IMR-90 (cell line): Measurements from ENCODE around the gene DPH7. TPM values are rescaled to one million over a fixed set of nuclear protein-coding genes. Genes with fewer than 3 reads are reported as not detected.

Experiments used
- ATAC-seq: fragments of 200-7000 bp; cut with Tn5 transposase; 2 replicates; pipeline ENCODE4 v1.9.1; 2020; ENCODE audit warnings: low read depth, mild to moderate bottlenecking, moderate library complexity
- BruUV-seq: library from RNA; stranded (reverse); fragments of 400-500 nt; replicated peaks from 2 replicates; lab custom pipeline; 2021; lab: Mats Ljungman, UMichigan
- CTCF ChIA-PET: fragments of 300-600 bp; formaldehyde crosslinking; extraction: SDS; loops from one replicate; lab custom pipeline; 2021; ENCODE audit warnings: antibody characterized with exemption; lab: Yijun Ruan, JAX
- POLR2A ChIA-PET: fragments of 300-600 bp; sonication (Branson Sonifier 250); formaldehyde crosslinking; loops from one replicate; lab custom pipeline; 2022; ENCODE audit warnings: antibody characterized with exemption; ENCODE audit not compliant: unreplicated experiment; lab: Charles Lee
- DNase-seq: peaks from one replicate; pipeline ENCODE4 v3.0.0; 2013
- H2AFZ ChIP-seq: replicated peaks from 2 replicates; pipeline ENCODE3; 2013; ENCODE audit warnings: low read length, mild to moderate bottlenecking; ENCODE audit not compliant: poor library complexity
- H2AK5ac ChIP-seq: 2 replicates; pipeline ENCODE4 v1.6.1; 2013; ENCODE audit warnings: low read depth, low read length, inconsistent platforms
- H2AK9ac ChIP-seq: replicated peaks from 2 replicates; pipeline ENCODE3; 2013; ENCODE audit warnings: mild to moderate bottlenecking, low read depth, low read length, moderate library complexity; ENCODE audit not compliant: poor library complexity
- H2BK120ac ChIP-seq: 2 replicates; pipeline ENCODE4 v1.6.1; 2013; ENCODE audit warnings: low read depth, low read length, inconsistent platforms
- H2BK15ac ChIP-seq: 3 replicates; pipeline ENCODE4 v1.6.1; 2013; ENCODE audit warnings: low read depth, low read length, inconsistent platforms
- H2BK20ac ChIP-seq: 2 replicates; pipeline ENCODE4 v1.6.1; 2013; ENCODE audit warnings: low read depth, mild to moderate bottlenecking, inconsistent platforms, low read length, moderate library complexity
- H2BK5ac ChIP-seq: 2 replicates; pipeline ENCODE4 v1.6.1; 2013; ENCODE audit warnings: mild to moderate bottlenecking, low read depth, low read length, inconsistent platforms; ENCODE audit not compliant: poor library complexity, severe bottlenecking
- H3K14ac ChIP-seq: replicated peaks from 2 replicates; pipeline ENCODE4 v1.6.1; 2013; ENCODE audit warnings: low read depth, low read length, inconsistent platforms
- H3K18ac ChIP-seq: 2 replicates; pipeline ENCODE4 v1.6.1; 2013; ENCODE audit warnings: low read depth, low read length, control low read depth
- H3K23ac ChIP-seq: 2 replicates; pipeline ENCODE4 v1.6.1; 2013; ENCODE audit warnings: low read depth, low read length, inconsistent platforms
- H3K27ac ChIP-seq: 2 replicates; pipeline ENCODE4 v1.5.1; 2013; ENCODE audit warnings: mild to moderate bottlenecking, control low read depth, low read length; ENCODE audit not compliant: insufficient read depth
- H3K27me3 ChIP-seq: 2 replicates; pipeline ENCODE4 v1.6.1; 2013; ENCODE audit warnings: low read length; ENCODE audit not compliant: control insufficient read depth, insufficient read depth
- H3K36me3 ChIP-seq: 2 replicates; pipeline ENCODE4 v1.6.1; 2013; ENCODE audit warnings: low read length, mixed read lengths; ENCODE audit not compliant: control insufficient read depth, insufficient read depth
- H3K4ac ChIP-seq: 2 replicates; pipeline ENCODE4 v1.6.1; 2013; ENCODE audit warnings: low read depth, low read length, inconsistent platforms
- H3K4me1 ChIP-seq: 2 replicates; pipeline ENCODE4 v1.6.1; 2013; ENCODE audit warnings: low read length, mixed read lengths; ENCODE audit not compliant: control insufficient read depth, insufficient read depth
- H3K4me2 ChIP-seq: 2 replicates; pipeline ENCODE4 v1.6.1; 2013; ENCODE audit warnings: low read depth, mild to moderate bottlenecking, control low read depth, low read length, moderate library complexity
- H3K4me3 ChIP-seq: 2 replicates; pipeline ENCODE4 v1.5.1; 2013; ENCODE audit warnings: low read depth, mild to moderate bottlenecking, control low read depth, low read length, moderate library complexity; ENCODE audit not compliant: insufficient read depth
- H3K56ac ChIP-seq: 2 replicates; pipeline ENCODE4 v1.6.1; 2013; ENCODE audit warnings: low read length, inconsistent platforms; ENCODE audit not compliant: insufficient read depth; ENCODE audit errors: extremely low read depth
- H3K79me1 ChIP-seq, 2 experiments: 2 replicates each; pipeline ENCODE4 v1.6.1; 2013; ENCODE audit warnings: low read length in 2 of 2, inconsistent platforms in 1 of 2, low read depth in 1 of 2
- H3K9ac ChIP-seq: 2 replicates; pipeline ENCODE4 v1.6.1; 2013; ENCODE audit warnings: low read depth, low read length, control low read depth
- H3K9me1 ChIP-seq: 2 replicates; pipeline ENCODE4 v1.6.1; 2013; ENCODE audit warnings: low read length, inconsistent platforms; ENCODE audit not compliant: insufficient read depth
- H3K9me3 ChIP-seq: 2 replicates; pipeline ENCODE4 v1.6.1; 2013; ENCODE audit warnings: low read length; ENCODE audit not compliant: control insufficient read depth, insufficient read depth
- H4K20me1 ChIP-seq: 2 replicates; pipeline ENCODE4 v1.6.1; 2013; ENCODE audit warnings: low read length, inconsistent platforms; ENCODE audit not compliant: insufficient read depth
- H4K5ac ChIP-seq: 2 replicates; pipeline ENCODE4 v1.6.1; 2013; ENCODE audit warnings: mild to moderate bottlenecking, low read depth, low read length, control low read depth
- H4K8ac ChIP-seq, 2 experiments: 2 replicates each; pipeline ENCODE4 v1.6.1; 2013; ENCODE audit warnings: low read depth in 2 of 2, low read length in 2 of 2, control low read depth in 1 of 2, inconsistent platforms in 1 of 2
- H4K91ac ChIP-seq: 2 replicates; pipeline ENCODE4 v1.6.1; 2013; ENCODE audit warnings: low read depth, low read length, inconsistent platforms; ENCODE audit not compliant: insufficient read depth
- CEBPB ChIP-seq: IDR thresholded peaks from 2 replicates; pipeline ENCODE4 v1.6.1; 2012; ENCODE audit warnings: low read depth, low read length, improper control_type of control experiment
- CHD1 ChIP-seq: IDR thresholded peaks from 2 replicates; pipeline ENCODE4 v1.6.1; 2012; ENCODE audit warnings: low read depth, low read length, improper control_type of control experiment
- FOS ChIP-seq: fragments of 150-350 bp; IDR thresholded peaks from 2 replicates; pipeline ENCODE4 v1.6.1; 2016; ENCODE audit warnings: low read depth, low read length
- MAZ ChIP-seq: IDR thresholded peaks from 2 replicates; pipeline ENCODE4 v1.6.1; 2012; ENCODE audit warnings: low read depth, mild to moderate bottlenecking, low read length, improper control_type of control experiment, moderate library complexity, borderline replicate concordance
- MXI1 ChIP-seq: IDR thresholded peaks from 2 replicates; pipeline ENCODE4 v1.6.1; 2012; ENCODE audit warnings: low read depth, mild to moderate bottlenecking, low read length, moderate library complexity, borderline replicate concordance
- NFE2L2 ChIP-seq: fragments of 150-350 bp; IDR thresholded peaks from 2 replicates; pipeline ENCODE4 v1.6.1; 2016; ENCODE audit warnings: low read depth, mild to moderate bottlenecking, low read length
- POLR2A ChIP-seq: IDR thresholded peaks from 2 replicates; pipeline ENCODE4 v1.6.1; 2012; ENCODE audit warnings: mild to moderate bottlenecking, low read depth, low read length
- RFX5 ChIP-seq: IDR thresholded peaks from 2 replicates; pipeline ENCODE4 v1.8.0; 2012; ENCODE audit warnings: low read depth, mild to moderate bottlenecking, low read length, moderate library complexity
- SMC3 ChIP-seq: fragments of 150-350 bp; IDR thresholded peaks from 2 replicates; pipeline ENCODE4 v1.6.1; 2016; ENCODE audit warnings: low read depth, mild to moderate bottlenecking, antibody characterized with exemption, low read length, moderate library complexity
- WGBS, 2 experiments: methylation state at CpG; one replicate each; pipeline versions ENCODE4 v1.1.5 to v1.1.7; 2013; ENCODE audit warnings: missing lambda C conversion rate in 2 of 2; ENCODE audit not compliant: insufficient read length in 1 of 2; ENCODE audit errors: extremely low coverage in 2 of 2; 5-methylcytosine and 5-hydroxymethylcytosine counted together
- dilution Hi-C: fragments of 300-500 bp; cut with HindIII; formaldehyde crosslinking; loops from one replicate; pipeline ENCODE4 v1.14.3; 2018; ENCODE audit warnings: low sequenced_read_pairs; ENCODE audit not compliant: unreplicated experiment
- in situ Hi-C: fragments of 300-500 bp; cut with MboI; formaldehyde crosslinking; loops from 3 replicates; pipeline ENCODE4 v1.14.3; 2019; ENCODE audit warnings: low sequenced_read_pairs, inconsistent platforms, mixed read lengths
- intact Hi-C: fragments of 100-400 bp; cut with micrococcal nuclease; formaldehyde crosslinking; loops from 2 replicates; pipeline ENCODE4 v1.10.0; 2022
- polyA plus RNA-seq, 3 experiments: library from polyadenylated mRNA; depleted of rRNA; stranded (reverse); fragments of >200 nt; gene quantifications; 2 replicates each; pipeline ENCODE4 v1.2.3, GENCODE V29; 2012; ENCODE audit warnings: low replicate concordance in 1 of 3
- total RNA-seq: library from RNA; depleted of rRNA; stranded (reverse); fragments of >200 nt; gene quantifications from 2 replicates; pipeline ENCODE4 v1.2.3, GENCODE V29; 2012
- TF ChIP-seq, protein P1 (sequence below): fragments of 150-350 bp; IDR thresholded peaks from 2 replicates; pipeline ENCODE4 v1.6.1; 2016; ENCODE audit warnings: low read depth, mild to moderate bottlenecking, low read length, moderate library complexity, borderline replicate concordance
- TF ChIP-seq, protein P2 (sequence below): conservative IDR thresholded peaks from 2 replicates; pipeline ENCODE4 v1.5.1; 2012; ENCODE audit warnings: mild to moderate bottlenecking, low read depth, low read length, improper control_type of control experiment

DPH7 gene
- total and polyA plus RNA-seq, 2 of the 4 experiments (the other 2 are of a cell fraction): 12.5 to 33.7 TPM

DNA sequence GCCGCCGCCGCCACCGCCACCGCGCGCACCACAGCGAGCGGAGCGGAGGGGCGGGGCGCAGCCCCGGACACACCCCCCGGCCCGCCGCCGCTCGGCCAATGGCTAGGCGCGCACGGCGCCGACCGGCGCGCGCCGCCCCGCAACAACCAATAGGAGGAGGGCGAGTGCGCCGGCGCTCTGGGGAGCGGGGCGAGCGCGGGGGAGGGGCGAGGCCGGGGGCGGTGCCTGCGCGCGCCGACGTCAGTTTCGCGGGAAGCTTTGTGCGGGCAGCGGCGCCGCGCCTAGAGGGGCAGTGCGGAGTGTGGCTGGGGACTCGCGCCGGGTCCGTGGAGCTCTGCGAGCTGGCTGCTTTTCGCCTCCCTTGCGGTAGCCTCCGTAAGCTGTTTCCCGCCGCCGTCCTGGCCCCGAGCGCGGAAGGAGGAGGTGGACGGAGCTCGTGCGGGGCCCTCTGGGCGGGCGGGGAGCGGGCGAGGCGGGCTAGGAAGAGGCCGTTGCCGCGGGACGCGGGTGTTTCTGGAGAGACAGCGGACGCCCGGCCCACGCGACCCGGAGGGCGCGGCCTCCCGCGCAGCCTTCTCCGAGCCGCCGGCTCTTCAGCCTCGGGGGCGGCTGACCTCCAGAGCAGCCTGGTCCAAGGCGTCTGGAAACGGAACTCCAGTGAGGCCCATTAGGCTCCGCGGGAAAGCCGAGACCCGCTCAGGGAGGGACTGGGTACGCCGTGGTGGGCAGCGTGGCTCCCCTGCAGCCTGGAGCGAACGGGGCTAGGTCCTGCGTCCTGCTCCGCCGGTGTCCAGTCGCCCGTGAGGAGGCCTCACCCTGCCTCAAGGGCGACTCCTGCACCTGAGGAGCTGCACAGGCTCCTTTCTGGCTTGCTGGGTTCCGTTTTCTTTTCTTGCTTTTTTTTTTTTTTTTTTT is 12.0 kb upstream of the DPH7 start, which contains the start of gene ZMYND19:
TSS of gene ZMYND19 (minus strand) at position 44 of the 915 bp plus-strand sequence. CDS start 249 bp downstream, outside the sequence.
- Histone ChIP-seq H3K4me3 (peak within 1 kb of the TSS; percentile 100), H4K5ac (no peak within 1 kb of the TSS), H3K4ac (no peak within 1 kb of the TSS; the same call in 1 of the 2 replicates), H4K8ac (no peak within 1 kb of the TSS; a peak in 1 of 4 replicates), H3K56ac (no peak within 1 kb of the TSS), H3K18ac (no peak within 1 kb of the TSS), H2BK120ac (no peak within 1 kb of the TSS), H3K4me1 (peaks cover 7% of the 10 kb centered on the region), H4K20me1 (peaks cover 10% of the 10 kb centered on the region; the same call in 1 of the 2 replicates), H3K79me1 (peaks cover 7 to 32% of the 10 kb centered on the region in 2 experiments), H2BK20ac (no peak within 1 kb of the TSS), H3K27me3 (no peaks in the 10 kb centered on the region), H2AK5ac (0 out of 2 replicates have a peak within 1 kb of the TSS, but pooled peaks have one; percentile 38), H3K4me2 (peak within 1 kb of the TSS; percentile 93), H2BK15ac (no peak within 1 kb of the TSS), H3K14ac (peak within 1 kb of the TSS; percentile 2; the same call in 1 of the 2 replicates), H3K36me3 (peaks cover 21% of the 10 kb centered on the region), H3K23ac (0 out of 2 replicates have a peak within 1 kb of the TSS, but pooled peaks have one; percentile 18), H2AFZ (peak within 1 kb of the TSS; percentile 99), H4K91ac (no peak within 1 kb of the TSS), H3K9ac (peak within 1 kb of the TSS; percentile 62), H3K27ac (peak within 1 kb of the TSS; percentile 69; the same call in 1 of the 2 replicates), H3K9me1 (no peaks in the 10 kb centered on the region), H2BK5ac (no peak within 1 kb of the TSS), H2AK9ac (peak within 1 kb of the TSS; percentile 82), H3K9me3 (no peaks in the 10 kb centered on the region)
- TF ChIP-seq, protein P1, sequence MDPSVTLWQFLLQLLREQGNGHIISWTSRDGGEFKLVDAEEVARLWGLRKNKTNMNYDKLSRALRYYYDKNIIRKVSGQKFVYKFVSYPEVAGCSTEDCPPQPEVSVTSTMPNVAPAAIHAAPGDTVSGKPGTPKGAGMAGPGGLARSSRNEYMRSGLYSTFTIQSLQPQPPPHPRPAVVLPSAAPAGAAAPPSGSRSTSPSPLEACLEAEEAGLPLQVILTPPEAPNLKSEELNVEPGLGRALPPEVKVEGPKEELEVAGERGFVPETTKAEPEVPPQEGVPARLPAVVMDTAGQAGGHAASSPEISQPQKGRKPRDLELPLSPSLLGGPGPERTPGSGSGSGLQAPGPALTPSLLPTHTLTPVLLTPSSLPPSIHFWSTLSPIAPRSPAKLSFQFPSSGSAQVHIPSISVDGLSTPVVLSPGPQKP: no peak
- TF ChIP-seq CHD1: no peak
- TF ChIP-seq NFE2L2: no peak
- TF ChIP-seq MXI1: peak; percentile 78
- peak; percentile 45; the same call in 1 of the 2 replicates for TF ChIP-seq POLR2A
- TF ChIP-seq CEBPB: no peak
- no peak for TF ChIP-seq FOS
- TF ChIP-seq RFX5: no peak
- peak; percentile 37; the same call in 1 of the 2 replicates for TF ChIP-seq MAZ
- TF ChIP-seq SMC3: no peak
- TF ChIP-seq, protein P2, sequence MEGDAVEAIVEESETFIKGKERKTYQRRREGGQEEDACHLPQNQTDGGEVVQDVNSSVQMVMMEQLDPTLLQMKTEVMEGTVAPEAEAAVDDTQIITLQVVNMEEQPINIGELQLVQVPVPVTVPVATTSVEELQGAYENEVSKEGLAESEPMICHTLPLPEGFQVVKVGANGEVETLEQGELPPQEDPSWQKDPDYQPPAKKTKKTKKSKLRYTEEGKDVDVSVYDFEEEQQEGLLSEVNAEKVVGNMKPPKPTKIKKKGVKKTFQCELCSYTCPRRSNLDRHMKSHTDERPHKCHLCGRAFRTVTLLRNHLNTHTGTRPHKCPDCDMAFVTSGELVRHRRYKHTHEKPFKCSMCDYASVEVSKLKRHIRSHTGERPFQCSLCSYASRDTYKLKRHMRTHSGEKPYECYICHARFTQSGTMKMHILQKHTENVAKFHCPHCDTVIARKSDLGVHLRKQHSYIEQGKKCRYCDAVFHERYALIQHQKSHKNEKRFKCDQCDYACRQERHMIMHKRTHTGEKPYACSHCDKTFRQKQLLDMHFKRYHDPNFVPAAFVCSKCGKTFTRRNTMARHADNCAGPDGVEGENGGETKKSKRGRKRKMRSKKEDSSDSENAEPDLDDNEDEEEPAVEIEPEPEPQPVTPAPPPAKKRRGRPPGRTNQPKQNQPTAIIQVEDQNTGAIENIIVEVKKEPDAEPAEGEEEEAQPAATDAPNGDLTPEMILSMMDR: 0 out of 2 replicates have a peak, but pooled peaks have one; percentile 2
- 2% methylated on average over 46 of the region's 113 CpGs; no CpG with 5 or more reads in 1 of the 2 experiments for WGBS, 2 experiments
- in situ Hi-C loops (no loop called here), intact Hi-C loops (no loop called here), dilution Hi-C loops (no loop called here)
- ChIA-PET CTCF (no interaction called here), POLR2A (interaction anchor here (1.1 kb wide), 1 partner anchor 14 kb away, joined by 3 read pairs; no protein-coding TSS in a partner anchor)
- BruUV-seq: no TSS peak
- ATAC-seq (peak; percentile 98), DNase-seq (peak; percentile 81)
